22Rv1 (cell line): ENCODE measurements around the gene BFSP2.

Experiments
- H3K27ac ChIP-seq: fragments of 450-650 bp; 2 replicates; pipeline ENCODE4 v1.5.1; 2017
- ZFX ChIP-seq: fragments of 450-650 bp; IDR thresholded peaks from 2 replicates; pipeline ENCODE4 v1.6.1; 2017; ENCODE audit warnings: antibody characterized with exemption, borderline replicate concordance
- TF ChIP-seq, protein P1 (sequence below): fragments of 450-650 bp; IDR thresholded peaks from 2 replicates; pipeline ENCODE4 v1.5.1; 2017; ENCODE audit warnings: mild to moderate bottlenecking

Gene BFSP2

DNA sequence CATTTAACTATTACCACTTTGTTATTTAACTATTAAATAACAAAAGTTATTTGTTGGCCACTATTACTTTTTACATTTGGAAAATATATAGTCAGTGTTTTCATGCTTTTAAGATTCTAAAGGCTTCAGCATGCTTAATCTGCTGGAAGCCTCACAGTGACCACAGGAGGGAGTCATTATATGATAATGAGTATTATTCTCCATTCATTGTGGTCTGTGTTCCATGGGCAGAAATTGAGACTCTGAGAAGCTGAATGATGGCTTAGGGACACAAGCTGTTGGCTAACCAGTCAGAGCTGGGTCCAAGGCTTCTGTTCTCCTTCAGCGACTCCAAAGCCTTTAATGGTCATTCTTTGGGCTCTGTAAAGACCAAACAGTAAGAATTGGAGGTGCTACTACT is 64.7 kb downstream of the BFSP2 start:
- no peak overlapping the region for H3K27ac ChIP-seq
- TF ChIP-seq, protein P1, sequence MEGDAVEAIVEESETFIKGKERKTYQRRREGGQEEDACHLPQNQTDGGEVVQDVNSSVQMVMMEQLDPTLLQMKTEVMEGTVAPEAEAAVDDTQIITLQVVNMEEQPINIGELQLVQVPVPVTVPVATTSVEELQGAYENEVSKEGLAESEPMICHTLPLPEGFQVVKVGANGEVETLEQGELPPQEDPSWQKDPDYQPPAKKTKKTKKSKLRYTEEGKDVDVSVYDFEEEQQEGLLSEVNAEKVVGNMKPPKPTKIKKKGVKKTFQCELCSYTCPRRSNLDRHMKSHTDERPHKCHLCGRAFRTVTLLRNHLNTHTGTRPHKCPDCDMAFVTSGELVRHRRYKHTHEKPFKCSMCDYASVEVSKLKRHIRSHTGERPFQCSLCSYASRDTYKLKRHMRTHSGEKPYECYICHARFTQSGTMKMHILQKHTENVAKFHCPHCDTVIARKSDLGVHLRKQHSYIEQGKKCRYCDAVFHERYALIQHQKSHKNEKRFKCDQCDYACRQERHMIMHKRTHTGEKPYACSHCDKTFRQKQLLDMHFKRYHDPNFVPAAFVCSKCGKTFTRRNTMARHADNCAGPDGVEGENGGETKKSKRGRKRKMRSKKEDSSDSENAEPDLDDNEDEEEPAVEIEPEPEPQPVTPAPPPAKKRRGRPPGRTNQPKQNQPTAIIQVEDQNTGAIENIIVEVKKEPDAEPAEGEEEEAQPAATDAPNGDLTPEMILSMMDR = peak; percentile 28; the same call in 1 of the 2 replicates
- TF ChIP-seq ZFX = no peak

DNA sequence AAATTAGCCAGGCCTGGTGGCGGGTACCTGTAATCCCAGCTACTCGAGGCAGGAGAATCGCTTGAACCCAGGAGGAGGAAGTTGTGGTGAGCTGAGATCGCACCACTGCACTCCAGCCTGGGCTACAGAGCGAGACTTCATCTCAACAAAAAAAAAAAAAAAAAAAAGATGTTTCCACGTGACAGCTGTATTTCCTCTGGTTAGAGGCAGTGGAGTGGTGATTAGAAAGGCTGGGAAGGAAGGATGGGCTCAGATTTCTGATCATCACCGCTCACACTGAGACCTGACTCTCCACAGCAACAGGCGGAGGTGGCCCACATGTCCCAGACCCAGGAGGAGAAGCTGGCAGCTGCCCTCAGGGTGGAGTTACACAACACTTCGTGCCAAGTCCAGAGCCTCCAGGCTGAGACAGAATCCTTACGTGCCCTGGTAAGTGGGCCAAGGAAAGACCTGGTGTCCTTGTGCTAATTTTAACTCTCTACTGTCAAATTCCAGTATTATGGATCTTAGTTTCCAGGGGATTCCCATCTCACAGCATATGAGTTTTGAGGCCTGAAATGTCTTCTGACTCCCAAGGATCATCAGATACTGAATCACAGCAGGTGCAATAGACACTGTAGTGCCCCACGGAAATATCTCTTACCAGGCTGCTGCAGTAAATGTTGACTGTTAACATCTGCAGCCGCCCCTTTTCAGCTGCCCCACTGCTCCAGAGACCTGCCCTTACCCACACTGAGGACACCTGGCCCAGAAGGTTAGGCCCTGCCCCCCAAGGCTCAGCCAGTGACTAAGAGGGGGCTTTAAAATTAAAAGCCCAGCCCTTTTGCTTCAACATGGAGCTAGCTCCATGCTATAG is 66.9 kb downstream of the BFSP2 start:
- no peak overlapping the region for H3K27ac ChIP-seq

DNA sequence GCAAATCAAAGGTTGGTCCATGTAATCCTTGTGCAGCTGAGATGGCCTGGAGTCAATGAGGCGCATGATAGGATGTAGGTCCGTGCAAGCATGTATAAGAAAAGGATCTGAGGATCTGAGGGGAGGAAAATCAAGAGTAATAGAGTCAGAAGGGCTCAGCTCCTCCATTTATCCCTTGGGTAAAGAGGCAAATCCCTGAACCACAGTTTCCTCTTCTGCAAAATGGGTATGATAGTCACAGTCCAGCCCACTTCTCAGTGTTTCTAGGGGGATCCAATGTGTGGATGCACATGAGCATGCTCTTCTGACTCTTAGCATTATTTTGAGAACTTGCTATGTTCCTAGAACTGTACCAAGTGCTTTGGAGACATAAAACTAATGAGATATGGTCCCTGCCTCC is 67.9 kb downstream of the BFSP2 start:
- H3K27ac ChIP-seq = no peak overlapping the region
- TF ChIP-seq, protein P1 = no peak
- TF ChIP-seq ZFX = no peak

More for the DNA sequence above, 66.9 kb downstream of the BFSP2 start:
- TF ChIP-seq, protein P1 = no peak
- TF ChIP-seq ZFX = no peak

DNA sequence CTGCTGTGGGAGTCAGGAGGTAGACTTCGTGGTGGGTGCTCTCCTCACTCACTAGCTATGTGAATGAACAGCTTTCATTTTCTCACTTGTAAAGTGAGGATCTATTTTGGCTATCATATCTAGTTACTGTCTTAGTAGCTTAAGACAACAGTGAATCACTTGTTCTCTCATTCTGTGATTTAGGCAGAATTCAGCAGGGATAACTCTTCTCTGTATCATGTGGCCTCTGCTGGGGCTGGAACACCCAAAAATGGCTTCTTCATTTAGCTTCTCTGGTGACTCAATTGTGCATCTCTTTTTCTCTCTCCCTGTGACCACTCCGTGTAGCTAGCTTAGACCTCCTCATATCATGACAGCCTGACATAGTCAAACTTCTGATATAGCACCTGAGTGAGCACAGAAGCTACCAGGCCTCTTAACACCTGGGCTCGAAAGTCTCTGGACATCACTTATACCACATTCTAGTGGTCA is 68.4 kb downstream of the BFSP2 start:
- TF ChIP-seq ZFX = no peak
- TF ChIP-seq, protein P1 = no peak
- H3K27ac ChIP-seq = no peak overlapping the region

DNA sequence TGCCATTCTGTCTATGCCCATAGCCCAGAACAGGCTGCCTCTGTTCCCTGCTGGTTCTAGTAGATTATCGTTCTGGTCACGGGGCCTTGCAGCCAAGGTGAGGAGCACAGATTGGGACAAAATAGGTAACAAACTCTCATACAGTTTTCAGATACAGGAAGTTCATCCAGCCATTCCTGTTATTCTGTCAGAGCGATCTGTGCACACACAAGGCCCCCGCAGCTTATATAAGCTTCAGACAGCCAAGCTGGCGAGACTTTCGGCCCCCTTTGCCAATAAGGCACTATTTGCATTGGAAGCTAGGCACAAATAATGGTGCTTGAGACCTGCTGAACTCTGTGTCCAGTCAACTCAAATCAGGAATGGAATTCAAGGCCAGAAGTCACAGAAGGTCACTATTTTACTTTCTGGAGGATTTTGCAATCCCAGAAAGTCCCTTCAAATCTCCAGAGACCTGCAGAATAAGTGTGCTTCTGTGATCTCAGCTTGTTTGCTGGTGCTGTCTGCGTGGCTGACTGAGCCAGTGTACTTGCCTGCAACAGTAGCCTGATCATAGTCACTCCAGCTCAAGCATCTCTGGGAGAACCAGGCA is 69.4 kb downstream of the BFSP2 start:
- no peak for TF ChIP-seq ZFX
- TF ChIP-seq, protein P1 = no peak
- no peak overlapping the region for H3K27ac ChIP-seq

DNA sequence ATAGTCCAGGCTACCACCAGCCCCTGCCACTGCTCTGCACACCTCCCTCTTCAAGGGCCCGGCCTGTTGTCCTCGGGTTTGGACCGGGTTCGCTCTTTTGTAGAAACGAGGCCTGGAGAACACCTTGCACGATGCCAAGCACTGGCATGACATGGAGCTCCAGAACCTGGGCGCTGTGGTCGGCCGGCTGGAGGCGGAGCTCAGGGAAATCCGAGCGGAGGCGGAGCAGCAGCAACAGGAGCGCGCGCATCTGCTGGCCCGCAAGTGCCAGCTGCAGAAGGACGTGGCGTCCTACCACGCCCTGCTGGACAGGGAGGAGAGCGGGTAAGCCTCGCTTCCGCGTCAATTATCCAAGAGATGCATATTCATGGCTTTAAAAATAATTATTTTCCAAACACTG is 72.4 kb downstream of the BFSP2 start:
- TF ChIP-seq, protein P1 = no peak
- TF ChIP-seq ZFX = no peak
- no peak overlapping the region for H3K27ac ChIP-seq

DNA sequence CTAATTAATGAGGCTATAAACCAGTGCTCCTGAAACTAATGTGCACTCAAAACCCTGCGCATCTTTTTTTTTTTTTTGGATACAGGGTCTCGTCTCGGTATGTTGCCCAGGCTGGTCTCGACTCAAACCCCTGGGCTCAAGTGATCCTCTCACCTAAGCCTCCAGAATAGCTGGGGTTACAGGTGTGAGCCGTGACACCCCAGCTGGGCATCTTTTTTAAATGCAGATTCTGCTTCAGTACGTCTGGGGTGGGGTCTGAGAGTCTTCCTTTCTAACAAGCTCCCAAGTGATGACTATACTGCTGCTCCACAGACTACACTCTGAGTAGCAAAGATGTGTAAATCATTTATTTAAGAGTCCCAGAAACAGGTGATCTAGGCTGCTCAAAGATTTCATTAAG is 73.0 kb downstream of the BFSP2 start:
- no peak overlapping the region for H3K27ac ChIP-seq
- TF ChIP-seq, protein P1 = no peak

DNA sequence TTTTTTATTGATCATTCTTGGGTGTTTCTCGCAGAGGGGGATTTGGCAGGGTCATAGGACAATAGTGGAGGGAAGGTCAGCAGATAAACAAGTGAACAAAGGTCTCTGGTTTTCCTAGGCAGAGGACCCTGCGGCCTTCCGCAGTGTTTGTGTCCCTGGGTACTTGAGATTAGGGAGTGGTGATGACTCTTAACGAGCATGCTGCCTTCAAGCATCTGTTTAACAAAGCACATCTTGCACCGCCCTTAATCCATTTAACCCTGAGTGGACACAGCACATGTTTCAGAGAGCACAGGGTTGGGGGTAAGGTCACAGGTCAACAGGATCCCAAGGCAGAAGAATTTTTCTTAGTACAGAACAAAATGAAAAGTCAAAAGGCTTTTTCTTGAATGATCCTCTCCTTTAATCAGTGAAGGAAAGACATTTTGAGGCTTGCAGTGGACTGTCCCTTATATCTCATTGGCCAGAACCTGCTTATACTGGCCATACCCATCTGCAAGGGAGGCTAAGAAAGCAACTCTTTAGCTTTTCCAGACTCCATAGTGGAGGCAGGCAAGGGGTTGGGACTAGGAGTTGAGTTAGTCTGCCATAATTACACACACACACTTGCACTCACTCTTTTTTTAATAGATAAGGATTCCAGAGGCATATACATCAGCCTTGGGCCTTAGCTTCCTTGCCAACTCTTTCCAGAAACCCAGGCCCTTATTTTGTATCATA is 73.8 kb downstream of the BFSP2 start:
- peak overlapping the region; percentile 50 for H3K27ac ChIP-seq
